Effector memory CD8-positive, alpha-beta T cell (primary cell): ENCODE measurements around the gene IRS2.

Experiments used
- ATAC-seq: fragments of 150-1000 bp; cut with Tn5 transposase; replicated peaks from 2 replicates; pipeline ENCODE4 v1.10.0; 2021; ENCODE audit warnings: mild to moderate bottlenecking, moderate library complexity
- DNase-seq, 3 experiments: peaks; one replicate each; pipeline ENCODE4 v3.0.0; 2021
- H3K27ac Mint-ChIP-seq, 2 donors: one replicate each; pipeline ENCODE4 v1.8.0; 2022; ENCODE audit warnings: mild to moderate bottlenecking in 2 of 2, mixed read lengths in 2 of 2, moderate library complexity in 2 of 2
- H3K27me3 Mint-ChIP-seq, 2 donors: one replicate each; pipeline ENCODE4 v1.8.0; 2022; ENCODE audit warnings: mixed read lengths in 2 of 2
- H3K36me3 Mint-ChIP-seq: one replicate; pipeline ENCODE4 v1.8.0; 2022; ENCODE audit warnings: mild to moderate bottlenecking, moderate library complexity, mixed read lengths; ENCODE audit not compliant: insufficient read depth
- H3K4me1 Mint-ChIP-seq, 2 donors: one replicate each; pipeline ENCODE4 v1.8.0; 2022; ENCODE audit warnings: low read depth in 2 of 2, mixed read lengths in 2 of 2
- H3K4me3 Mint-ChIP-seq, 2 donors: one replicate each; pipeline ENCODE4 v1.8.0; 2022; ENCODE audit warnings: mild to moderate bottlenecking in 2 of 2, mixed read lengths in 2 of 2, moderate library complexity in 2 of 2
- H3K9me3 Mint-ChIP-seq, 2 donors: one replicate each; pipeline ENCODE4 v1.8.0; 2022; ENCODE audit warnings: mixed read lengths in 2 of 2

Gene IRS2

GRCh38 chr13:109815651-109816050, 29.3 kb upstream of the IRS2 start:
- Mint-ChIP-seq H3K27me3 (peaks cover 0 to 50% of the 10 kb centered on the region in 2 donors), H3K36me3 (no peaks in the 10 kb centered on the region), H3K9me3 (peaks cover 0 to 2% of the 10 kb centered on the region in 2 donors), H3K4me3 (no peak overlapping the region), H3K4me1 (no peaks in the 10 kb centered on the region), H3K27ac (no peak overlapping the region)
- DNase-seq (no peak), ATAC-seq (no peak)

- Mint-ChIP-seq H3K9me3 (peaks cover 0 to 2% of the 10 kb centered on the region in 2 donors), H3K4me3 (no peak overlapping the region), H3K36me3 (no peaks in the 10 kb centered on the region), H3K4me1 (no peaks in the 10 kb centered on the region), H3K27me3 (peaks cover 0 to 49% of the 10 kb centered on the region in 2 donors), H3K27ac (no peak overlapping the region)
- DNase-seq (no peak), ATAC-seq (no peak)
Measured at GRCh38 chr13:109813663-109814062, 27.3 kb upstream of the IRS2 start.

- Mint-ChIP-seq H3K36me3 (no peaks in the 10 kb centered on the region), H3K4me3 (no peak overlapping the region), H3K9me3 (peaks cover 0 to 2% of the 10 kb centered on the region in 2 donors), H3K27me3 (peaks cover 0 to 55% of the 10 kb centered on the region in 2 donors), H3K27ac (no peak overlapping the region), H3K4me1 (no peaks in the 10 kb centered on the region)
- ATAC-seq (no peak), DNase-seq (no peak)
Measured at GRCh38 chr13:109812382-109812781, 26.0 kb upstream of the IRS2 start.

GRCh38 chr13:109810761-109811510, 24.6 kb upstream of the IRS2 start:
- no peak overlapping the region for H3K4me3 Mint-ChIP-seq
- no peak overlapping the region for H3K27ac Mint-ChIP-seq
- H3K36me3 Mint-ChIP-seq = no peaks in the 10 kb centered on the region
- peaks cover 0 to 2% of the 10 kb centered on the region in 2 donors for H3K9me3 Mint-ChIP-seq
- DNase-seq (no peak), ATAC-seq (no peak)
- peaks cover 0 to 48% of the 10 kb centered on the region in 2 donors for H3K27me3 Mint-ChIP-seq
- no peaks in the 10 kb centered on the region for H3K4me1 Mint-ChIP-seq

- ATAC-seq = no peak
- peaks cover 0 to 54% of the 10 kb centered on the region in 2 donors for H3K27me3 Mint-ChIP-seq
- H3K4me1 Mint-ChIP-seq = no peaks in the 10 kb centered on the region
- no peak overlapping the region for H3K27ac Mint-ChIP-seq
- DNase-seq = no peak
- H3K9me3 Mint-ChIP-seq = peaks cover 0 to 2% of the 10 kb centered on the region in 2 donors
- H3K4me3 Mint-ChIP-seq = no peak overlapping the region
- peaks cover 2% of the 10 kb centered on the region for H3K36me3 Mint-ChIP-seq
Measured at GRCh38 chr13:109809216-109809932, 23.0 kb upstream of the IRS2 start.

GRCh38 chr13:109807345-109807744, 21.0 kb upstream of the IRS2 start:
- H3K27me3 Mint-ChIP-seq = peaks cover 0 to 50% of the 10 kb centered on the region in 2 donors
- ATAC-seq = no peak
- H3K27ac Mint-ChIP-seq = no peak overlapping the region
- H3K36me3 Mint-ChIP-seq = peaks cover 2% of the 10 kb centered on the region
- peaks cover 0 to 2% of the 10 kb centered on the region in 2 donors for H3K9me3 Mint-ChIP-seq
- no peak for DNase-seq
- H3K4me1 Mint-ChIP-seq = no peaks in the 10 kb centered on the region
- no peak overlapping the region for H3K4me3 Mint-ChIP-seq

- peaks cover 0 to 2% of the 10 kb centered on the region in 2 donors for H3K9me3 Mint-ChIP-seq
- DNase-seq (no peak), ATAC-seq (no peak)
- peaks cover 2% of the 10 kb centered on the region for H3K36me3 Mint-ChIP-seq
- no peak overlapping the region for H3K4me3 Mint-ChIP-seq
- H3K4me1 Mint-ChIP-seq = no peaks in the 10 kb centered on the region
- H3K27me3 Mint-ChIP-seq = peaks cover 0 to 33% of the 10 kb centered on the region in 2 donors
- no peak overlapping the region for H3K27ac Mint-ChIP-seq
Measured at GRCh38 chr13:109804654-109805053, 18.3 kb upstream of the IRS2 start.

GRCh38 chr13:109803825-109804224, 17.4 kb upstream of the IRS2 start:
- H3K27ac Mint-ChIP-seq = no peak overlapping the region
- DNase-seq (no peak), ATAC-seq (no peak)
- no peaks in the 10 kb centered on the region for H3K4me1 Mint-ChIP-seq
- peaks cover 2% of the 10 kb centered on the region for H3K36me3 Mint-ChIP-seq
- H3K27me3 Mint-ChIP-seq = peaks cover 0 to 30% of the 10 kb centered on the region in 2 donors
- no peak overlapping the region for H3K4me3 Mint-ChIP-seq
- H3K9me3 Mint-ChIP-seq = no peaks in the 10 kb centered on the region

- H3K9me3 Mint-ChIP-seq = no peaks in the 10 kb centered on the region
- no peak for DNase-seq
- no peak overlapping the region for H3K4me3 Mint-ChIP-seq
- H3K27ac Mint-ChIP-seq = no peak overlapping the region
- no peaks in the 10 kb centered on the region for H3K4me1 Mint-ChIP-seq
- ATAC-seq = no peak
- peaks cover 2% of the 10 kb centered on the region for H3K36me3 Mint-ChIP-seq
- peaks cover 0 to 23% of the 10 kb centered on the region in 2 donors for H3K27me3 Mint-ChIP-seq
Measured at GRCh38 chr13:109802936-109803335, 16.6 kb upstream of the IRS2 start.

GRCh38 chr13:109795011-109795410, 8.6 kb upstream of the IRS2 start:
- Mint-ChIP-seq H3K9me3 (peaks cover 0 to 2% of the 10 kb centered on the region in 2 donors), H3K27me3 (peaks cover 6 to 28% of the 10 kb centered on the region in 2 donors), H3K4me1 (peaks cover 0 to 2% of the 10 kb centered on the region in 2 donors), H3K27ac (no peak overlapping the region), H3K4me3 (no peak overlapping the region), H3K36me3 (no peaks in the 10 kb centered on the region)
- ATAC-seq (peak; percentile 40), DNase-seq (no peak)

GRCh38 chr13:109794095-109794494, 7.7 kb upstream of the IRS2 start:
- Mint-ChIP-seq H3K4me3 (no peak overlapping the region), H3K9me3 (peaks cover 0 to 2% of the 10 kb centered on the region in 2 donors), H3K27ac (no peak overlapping the region), H3K27me3 (peaks cover 6 to 28% of the 10 kb centered on the region in 2 donors), H3K36me3 (no peaks in the 10 kb centered on the region), H3K4me1 (peaks cover 0 to 2% of the 10 kb centered on the region in 2 donors)
- no peak for ATAC-seq
- DNase-seq = no peak

- Mint-ChIP-seq H3K27ac (no peak overlapping the region), H3K4me3 (no peak overlapping the region), H3K4me1 (peaks cover 0 to 4% of the 10 kb centered on the region in 2 donors), H3K27me3 (peaks cover 13 to 23% of the 10 kb centered on the region in 2 donors), H3K9me3 (peaks cover 0 to 2% of the 10 kb centered on the region in 2 donors), H3K36me3 (no peaks in the 10 kb centered on the region)
- ATAC-seq = no peak
- no peak for DNase-seq
Measured at GRCh38 chr13:109792416-109793059, 6.2 kb upstream of the IRS2 start.

GRCh38 chr13:109790942-109791605, 4.7 kb upstream of the IRS2 start:
- Mint-ChIP-seq H3K4me1 (peaks cover 0 to 4% of the 10 kb centered on the region in 2 donors), H3K27me3 (peaks cover 8 to 10% of the 10 kb centered on the region in 2 donors), H3K9me3 (no peaks in the 10 kb centered on the region), H3K36me3 (peaks cover 7% of the 10 kb centered on the region), H3K27ac (no peak overlapping the region), H3K4me3 (no peak overlapping the region)
- DNase-seq (peak in 1 of 3 experiments; percentile 17), ATAC-seq (no peak)
